H9 (cell line): Measurements from ENCODE around the gene PRRT1B. TPM values are rescaled to one million over a fixed set of nuclear protein-coding genes. Genes with fewer than 3 reads are reported as not detected.

ENCODE experiments used
- DNase-seq: peaks from one replicate; pipeline ENCODE4 v3.0.0-alpha.2; 2017
- H2AFZ ChIP-seq: one replicate; pipeline ENCODE4 v1.6.1; 2013; ENCODE audit warnings: mild to moderate bottlenecking, low read length, control low read depth, moderate library complexity
- H2AK5ac ChIP-seq: 2 replicates; pipeline ENCODE4 v1.6.1; 2013; ENCODE audit warnings: low read length, control low read depth, mixed read lengths; ENCODE audit not compliant: insufficient read length
- H2BK120ac ChIP-seq: one replicate; pipeline ENCODE4 v1.6.1; 2013; ENCODE audit warnings: low read depth, mild to moderate bottlenecking, low read length, control low read depth, inconsistent platforms; ENCODE audit not compliant: poor library complexity, severe bottlenecking
- H2BK12ac ChIP-seq: 2 replicates; pipeline ENCODE4 v1.6.1; 2013; ENCODE audit warnings: low read length, control low read depth, mixed read lengths, low read depth; ENCODE audit not compliant: insufficient read length
- H2BK15ac ChIP-seq: 2 replicates; pipeline ENCODE4 v1.6.1; 2013; ENCODE audit warnings: low read depth, low read length, control low read depth
- H2BK20ac ChIP-seq: one replicate; pipeline ENCODE4 v1.6.1; 2013; ENCODE audit warnings: low read depth, mild to moderate bottlenecking, low read length, control low read depth, inconsistent platforms; ENCODE audit not compliant: poor library complexity, severe bottlenecking
- H2BK5ac ChIP-seq: 2 replicates; pipeline ENCODE4 v1.6.1; 2013; ENCODE audit warnings: low read length, control low read depth, mixed read lengths; ENCODE audit not compliant: insufficient read length
- H3K14ac ChIP-seq: 2 replicates; pipeline ENCODE4 v1.6.1; 2013; ENCODE audit warnings: low read length, control low read depth; ENCODE audit not compliant: insufficient read depth
- H3K18ac ChIP-seq: 2 replicates; pipeline ENCODE4 v1.6.1; 2013; ENCODE audit warnings: low read depth, mild to moderate bottlenecking, mixed read lengths, low read length, control low read depth; ENCODE audit not compliant: insufficient read length
- H3K23ac ChIP-seq: 2 replicates; pipeline ENCODE4 v1.6.1; 2013; ENCODE audit warnings: low read length, control low read depth, mixed read lengths, low read depth; ENCODE audit not compliant: insufficient read length
- H3K23me2 ChIP-seq: 2 replicates; pipeline ENCODE4 v1.6.1; 2013; ENCODE audit warnings: low read depth, mild to moderate bottlenecking, mixed read lengths, low read length, control low read depth; ENCODE audit not compliant: insufficient read length, poor library complexity, severe bottlenecking
- H3K27ac ChIP-seq: 2 replicates; pipeline ENCODE4 v1.5.1; 2013; ENCODE audit warnings: low read length, control low read depth, mixed read lengths, low read depth; ENCODE audit not compliant: insufficient read length
- H3K27me3 ChIP-seq: 2 replicates; pipeline ENCODE4 v1.6.1; 2013; ENCODE audit warnings: low read length, control low read depth, inconsistent platforms; ENCODE audit not compliant: insufficient read depth
- H3K4ac ChIP-seq: 2 replicates; pipeline ENCODE4 v1.6.1; 2013; ENCODE audit warnings: low read depth, mild to moderate bottlenecking, control low read depth, inconsistent platforms, low read length, moderate library complexity
- H3K4me1 ChIP-seq: 2 replicates; pipeline ENCODE4 v1.6.1; 2013; ENCODE audit warnings: low read length, control low read depth, inconsistent platforms; ENCODE audit not compliant: insufficient read depth
- H3K4me2 ChIP-seq: 2 replicates; pipeline ENCODE4 v1.6.1; 2013; ENCODE audit warnings: low read length, control low read depth, mixed read lengths; ENCODE audit not compliant: insufficient read length, insufficient read depth
- H3K56ac ChIP-seq: 2 replicates; pipeline ENCODE4 v1.6.1; 2013; ENCODE audit warnings: low read depth, mild to moderate bottlenecking, mixed read lengths, low read length, control low read depth; ENCODE audit not compliant: insufficient read length
- H3K79me1 ChIP-seq: 2 replicates; pipeline ENCODE4 v1.6.1; 2013; ENCODE audit warnings: low read depth, mild to moderate bottlenecking, moderate library complexity, low read length, control low read depth, inconsistent platforms; ENCODE audit not compliant: insufficient read depth, poor library complexity, severe bottlenecking
- H3K79me2 ChIP-seq: 2 replicates; pipeline ENCODE4 v1.6.1; 2013; ENCODE audit warnings: low read length, control low read depth, inconsistent platforms; ENCODE audit not compliant: insufficient read depth
- H3K9ac ChIP-seq: 2 replicates; pipeline ENCODE4 v1.6.1; 2013; ENCODE audit warnings: low read length, control low read depth, mixed read lengths; ENCODE audit not compliant: insufficient read length; ENCODE audit errors: extremely low read depth
- H3K9me3 ChIP-seq: one replicate; pipeline ENCODE4 v1.6.1; 2013; ENCODE audit warnings: low read depth, low read length, inconsistent platforms; ENCODE audit not compliant: control insufficient read depth
- H3T11ph ChIP-seq: one replicate; pipeline ENCODE4 v1.6.1; 2013; ENCODE audit warnings: mild to moderate bottlenecking, low read length, control low read depth, inconsistent platforms
- H4K20me1 ChIP-seq: one replicate; pipeline ENCODE4 v1.6.1; 2013; ENCODE audit not compliant: control insufficient read depth, insufficient read length, insufficient read depth
- H4K5ac ChIP-seq: 2 replicates; pipeline ENCODE4 v1.6.1; 2013; ENCODE audit warnings: low read depth, mild to moderate bottlenecking, mixed read lengths, low read length, control low read depth; ENCODE audit not compliant: insufficient read length
- H4K8ac ChIP-seq: replicated peaks from 2 replicates; pipeline ENCODE4 v1.6.1; 2013; ENCODE audit warnings: low read length, control low read depth, mixed read lengths, low read depth; ENCODE audit not compliant: insufficient read length
- H4K91ac ChIP-seq: 2 replicates; pipeline ENCODE4 v1.6.1; 2013; ENCODE audit warnings: low read depth, mild to moderate bottlenecking, moderate library complexity, mixed read lengths, low read length, control low read depth; ENCODE audit not compliant: insufficient read length
- H3K27ac Mint-ChIP-seq, 3 experiments: 2 replicates in 2 of 3; 3 replicates in 1 of 3; pipeline ENCODE4 v1.8.0; 2020 to 2021; ENCODE audit warnings: mixed read lengths in 3 of 3, mild to moderate bottlenecking in 1 of 3, moderate library complexity in 1 of 3
- H3K27me3 Mint-ChIP-seq: 2 replicates; pipeline ENCODE4 v1.8.0; 2021; ENCODE audit warnings: low read depth, mild to moderate bottlenecking, moderate library complexity, mixed read lengths
- H3K36me3 Mint-ChIP-seq, 3 experiments: 2 replicates in 2 of 3; 3 replicates in 1 of 3; pipeline ENCODE4 v1.8.0; 2020 to 2021; ENCODE audit warnings: low read depth in 3 of 3, mixed read lengths in 3 of 3; ENCODE audit not compliant: insufficient read depth in 1 of 3
- H3K4me1 Mint-ChIP-seq, 2 experiments: 2 replicates each; pipeline ENCODE4 v1.8.0; 2020; ENCODE audit warnings: mixed read lengths in 2 of 2
- H3K4me3 Mint-ChIP-seq, 2 experiments: 2 replicates in 1 of 2; 3 replicates in 1 of 2; pipeline ENCODE4 v1.8.0; 2020 to 2021; ENCODE audit warnings: mild to moderate bottlenecking in 2 of 2, mixed read lengths in 2 of 2, moderate library complexity in 1 of 2
- H3K9me3 Mint-ChIP-seq, 2 experiments: 2 replicates in 1 of 2; 3 replicates in 1 of 2; pipeline ENCODE4 v1.8.0; 2020; ENCODE audit warnings: mild to moderate bottlenecking in 2 of 2, mixed read lengths in 2 of 2, moderate library complexity in 1 of 2
- WGBS: extraction: QIAGEN DNeasy Blood & Tissue Kit; methylation state at CpG from one replicate; pipeline ENCODE4 v1.1.7; 2013; ENCODE audit warnings: missing lambda C conversion rate, low lambda C conversion rate, mixed read lengths; ENCODE audit not compliant: insufficient read length; ENCODE audit errors: extremely low coverage; 5-methylcytosine and 5-hydroxymethylcytosine counted together
- total RNA-seq: library from RNA; stranded (reverse); gene quantifications from 2 replicates; pipeline ENCODE4 v1.2.1, GENCODE V29; 2021
- TF ChIP-seq, protein P1 (sequence below): fragments of 200-600 bp; sonication (generic); conservative IDR thresholded peaks from 3 replicates; pipeline ENCODE4 v1.8.0; 2021; ENCODE audit warnings: antibody characterized with exemption, mild to moderate bottlenecking

PRRT1B gene
- total RNA-seq, 1 experiment from 2014 or later, result 1.0 TPM

GRCh38 chr9:131595696-131596429, 50.5 kb downstream of the PRRT1B start:
- Histone ChIP-seq H3K23ac (no peak overlapping the region), H3K4me2 (no peak overlapping the region), H3K4ac (no peak overlapping the region), H3T11ph (no peak overlapping the region), H3K18ac (no peak overlapping the region), H3K27ac (no peak overlapping the region), H2BK120ac (no peak overlapping the region), H2BK20ac (no peak overlapping the region), H4K20me1 (no peaks in the 10 kb centered on the region), H3K79me1 (no peaks in the 10 kb centered on the region), H3K56ac (no peak overlapping the region), H3K14ac (no peak overlapping the region), H2AFZ (no peak overlapping the region), H3K9ac (no peak overlapping the region), H2BK12ac (no peak overlapping the region), H4K5ac (no peak overlapping the region), H3K23me2 (no peaks in the 10 kb centered on the region), H2AK5ac (no peak overlapping the region), H4K91ac (no peak overlapping the region), H3K27me3 (no peaks in the 10 kb centered on the region), H3K9me3 (no peaks in the 10 kb centered on the region), H2BK15ac (no peak overlapping the region), H4K8ac (no peak overlapping the region), H3K4me1 (no peaks in the 10 kb centered on the region), H3K79me2 (no peaks in the 10 kb centered on the region), H2BK5ac (no peak overlapping the region)
- Mint-ChIP-seq H3K36me3 (peaks cover 3 to 35% (median 29%) of the 10 kb centered on the region in 3 experiments; a peak in 6 of 7 replicates), H3K4me3 (no peak overlapping the region), H3K9me3 (no peaks in the 10 kb centered on the region), H3K27ac (peak overlapping the region; percentile 19 to 85 (median 79); a peak in 4 of 7 replicates), H3K4me1 (peaks cover 0 to 2% of the 10 kb centered on the region in 2 experiments; a peak in 2 of 4 replicates), H3K27me3 (no peaks in the 10 kb centered on the region)
- WGBS, result no CpG with 5 or more reads among the region's 20 CpGs
- DNase-seq, result no peak
- TF ChIP-seq, protein P1, sequence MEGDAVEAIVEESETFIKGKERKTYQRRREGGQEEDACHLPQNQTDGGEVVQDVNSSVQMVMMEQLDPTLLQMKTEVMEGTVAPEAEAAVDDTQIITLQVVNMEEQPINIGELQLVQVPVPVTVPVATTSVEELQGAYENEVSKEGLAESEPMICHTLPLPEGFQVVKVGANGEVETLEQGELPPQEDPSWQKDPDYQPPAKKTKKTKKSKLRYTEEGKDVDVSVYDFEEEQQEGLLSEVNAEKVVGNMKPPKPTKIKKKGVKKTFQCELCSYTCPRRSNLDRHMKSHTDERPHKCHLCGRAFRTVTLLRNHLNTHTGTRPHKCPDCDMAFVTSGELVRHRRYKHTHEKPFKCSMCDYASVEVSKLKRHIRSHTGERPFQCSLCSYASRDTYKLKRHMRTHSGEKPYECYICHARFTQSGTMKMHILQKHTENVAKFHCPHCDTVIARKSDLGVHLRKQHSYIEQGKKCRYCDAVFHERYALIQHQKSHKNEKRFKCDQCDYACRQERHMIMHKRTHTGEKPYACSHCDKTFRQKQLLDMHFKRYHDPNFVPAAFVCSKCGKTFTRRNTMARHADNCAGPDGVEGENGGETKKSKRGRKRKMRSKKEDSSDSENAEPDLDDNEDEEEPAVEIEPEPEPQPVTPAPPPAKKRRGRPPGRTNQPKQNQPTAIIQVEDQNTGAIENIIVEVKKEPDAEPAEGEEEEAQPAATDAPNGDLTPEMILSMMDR, result no peak
